K562 (cell line): ENCODE data around the gene TNIP2. TPM values are rescaled to one million over a fixed set of nuclear protein-coding genes. Genes with fewer than 3 reads are reported as not detected.

Experiments used
- ADNP ChIP-seq: fragments of 200-800 bp; sonication (Bioruptor generic); IDR thresholded peaks from 2 replicates; pipeline ENCODE4 v1.6.1; 2016; ENCODE audit warnings: missing genetic modification characterization, missing compliant biosample characterization
- BHLHE40 ChIP-seq: IDR thresholded peaks from 2 replicates; pipeline ENCODE4 v1.6.1; 2011; ENCODE audit warnings: low read length, improper control_type of control experiment
- GABPA ChIP-seq: fragments of 200-800 bp; sonication (Bioruptor generic); conservative IDR thresholded peaks from 2 replicates; pipeline ENCODE4 v1.6.1; 2016; ENCODE audit warnings: low read depth, missing genetic modification characterization, missing compliant biosample characterization
- GABPB1 ChIP-seq: sonication (generic); formaldehyde crosslinking; IDR thresholded peaks from 2 replicates; pipeline ENCODE4 v1.8.0; 2022; ENCODE audit warnings: mild to moderate bottlenecking, missing genetic modification reagents
- IFI16 ChIP-seq: fragments of 250-450 bp; sonication (Bioruptor Pico); IDR thresholded peaks from 2 replicates; pipeline ENCODE4 v2.1.2; 2022; ENCODE audit warnings: mild to moderate bottlenecking, inconsistent platforms
- MYBL2 ChIP-seq, 2 experiments: fragments of 450-650 bp in 1 of 2; sonication (generic) in 1 of 2; formaldehyde crosslinking in 1 of 2; IDR thresholded peaks; 2 replicates each; pipeline versions ENCODE4 v1.6.1 to v1.8.1; 2017 to 2022; ENCODE audit warnings: borderline replicate concordance in 1 of 2, inconsistent platforms in 1 of 2, low read depth in 1 of 2, mild to moderate bottlenecking in 1 of 2, missing genetic modification reagents in 1 of 2, moderate library complexity in 1 of 2
- NFIC ChIP-seq: fragments of 450-650 bp; IDR thresholded peaks from 2 replicates; pipeline ENCODE4 v1.6.1; 2017; ENCODE audit warnings: mild to moderate bottlenecking, inconsistent platforms
- RHOXF2B ChIP-seq: fragments of 250-450 bp; sonication (Bioruptor Pico); conservative IDR thresholded peaks from 2 replicates; pipeline ENCODE4 v1.5.1; 2021
- SPI1 ChIP-seq: IDR thresholded peaks from 2 replicates; pipeline ENCODE4 v1.6.1; 2011; ENCODE audit warnings: low read depth, low read length, control low read depth, borderline replicate concordance
- ZFX ChIP-seq: sonication (generic); formaldehyde crosslinking; IDR thresholded peaks from 2 replicates; pipeline ENCODE4 v1.8.0; 2022; ENCODE audit warnings: mild to moderate bottlenecking, missing genetic modification reagents, moderate library complexity
- polyA plus RNA-seq, 8 experiments: library from polyadenylated mRNA; depleted of rRNA in 4 of 8; stranded (reverse) in 5 of 8; unstranded in 3 of 8; fragments of >200 nt; fragmentation: Nextera tagmentation in 2 of 8; fragmentation: Illumina TruSeq in 1 of 8; extraction: Ambion mirVana in 2 of 8; extraction: Trizol in 1 of 8; gene quantifications; 2 replicates each; pipeline versions ENCODE4 v1.2.1 to v1.2.3, GENCODE V29; 2011 to 2014; ENCODE audit warnings: inconsistent platforms in 1 of 8, missing spikeins in 1 of 8
- total RNA-seq, 7 experiments: library from RNA; depleted of rRNA in 6 of 7; stranded (reverse); fragments of >200 nt in 6 of 7; fragmentation: Illumina TruSeq in 2 of 7; extraction: Trizol in 2 of 7; gene quantifications; 2 replicates each; pipeline versions ENCODE4 v1.2.1 to v1.2.3, GENCODE V29; 2011 to 2021; ENCODE audit warnings: low replicate concordance in 1 of 7
- TF ChIP-seq, protein P1 (sequence below): fragments of 200-800 bp; sonication (Bioruptor generic); IDR thresholded peaks from 2 replicates; pipeline ENCODE4 v1.6.1; 2017; ENCODE audit warnings: missing genetic modification characterization, missing compliant biosample characterization
- TF ChIP-seq, protein P2 (sequence below): IDR thresholded peaks from 2 replicates; pipeline ENCODE4 v1.6.1; 2011; ENCODE audit warnings: borderline replicate concordance, low read depth, mild to moderate bottlenecking, moderate library complexity, low read length; ENCODE audit not compliant: insufficient read depth, poor library complexity, severe bottlenecking
- TF ChIP-seq, protein P3 (sequence below), 2 experiments: IDR thresholded peaks; 2 replicates each; pipeline ENCODE4 v1.6.1; 2011; ENCODE audit warnings: borderline replicate concordance in 1 of 2, control low read depth in 1 of 2, low read depth in 1 of 2, low read length in 1 of 2, mild to moderate bottlenecking in 1 of 2, mixed read lengths in 1 of 2, moderate library complexity in 1 of 2; ENCODE audit not compliant: insufficient read depth in 1 of 2, insufficient read length in 1 of 2, poor library complexity in 1 of 2, severe bottlenecking in 1 of 2; ENCODE audit errors: extremely low read depth in 1 of 2
- TF ChIP-seq, protein P4 (sequence below): fragments of 250-450 bp; sonication (Bioruptor Pico); IDR thresholded peaks from 2 replicates; pipeline ENCODE4 v1.4.0; 2020

TNIP2 gene
- total and polyA plus RNA-seq, 9 of the 15 experiments (the other 6 are each of a cell fraction or from before 2014, with no cell fraction given): 0.61 to 42.6 (median 19.5) TPM

DNA sequence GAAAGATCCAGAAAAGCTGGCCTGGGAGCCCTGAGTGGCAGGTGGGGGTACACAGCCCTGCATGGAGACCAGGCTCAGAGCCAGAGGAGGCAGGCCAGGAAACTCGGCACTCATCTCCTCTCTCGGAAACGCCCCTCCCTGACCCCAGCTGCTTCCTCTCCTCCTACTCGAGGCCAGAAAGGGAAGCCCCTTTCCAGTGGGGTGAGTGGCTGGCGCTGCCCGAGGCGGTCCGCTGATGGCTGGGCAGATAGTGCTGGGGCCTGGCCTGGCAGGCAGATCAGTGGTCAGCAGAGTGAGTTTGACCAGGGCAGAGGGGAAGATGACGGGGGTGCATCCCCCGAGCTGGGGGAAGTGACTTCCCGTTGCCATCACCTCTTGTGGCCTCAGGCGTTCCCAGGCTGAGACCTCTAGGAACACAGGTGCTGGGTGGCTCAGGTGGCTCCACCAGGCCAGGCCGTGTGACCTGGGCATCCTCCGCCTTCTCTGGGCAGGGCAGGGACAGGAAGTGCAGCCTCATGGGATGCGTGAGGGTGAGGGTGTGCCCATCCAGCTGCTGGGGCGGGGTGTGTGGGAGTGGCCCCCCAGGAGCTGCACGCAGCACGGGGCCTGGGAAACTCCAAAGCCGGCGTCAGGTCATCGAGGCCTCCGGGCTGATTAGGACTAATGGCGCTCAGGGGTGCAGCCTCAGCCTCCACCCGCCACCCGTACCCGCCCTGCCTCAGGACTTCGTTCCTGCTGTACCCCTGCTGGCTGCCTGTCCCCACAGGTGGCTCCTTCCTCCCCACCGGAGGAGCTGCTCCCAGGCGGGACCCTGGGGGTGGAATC, 42.5 kb upstream of the TNIP2 start (continued):
- TF ChIP-seq, protein P1, sequence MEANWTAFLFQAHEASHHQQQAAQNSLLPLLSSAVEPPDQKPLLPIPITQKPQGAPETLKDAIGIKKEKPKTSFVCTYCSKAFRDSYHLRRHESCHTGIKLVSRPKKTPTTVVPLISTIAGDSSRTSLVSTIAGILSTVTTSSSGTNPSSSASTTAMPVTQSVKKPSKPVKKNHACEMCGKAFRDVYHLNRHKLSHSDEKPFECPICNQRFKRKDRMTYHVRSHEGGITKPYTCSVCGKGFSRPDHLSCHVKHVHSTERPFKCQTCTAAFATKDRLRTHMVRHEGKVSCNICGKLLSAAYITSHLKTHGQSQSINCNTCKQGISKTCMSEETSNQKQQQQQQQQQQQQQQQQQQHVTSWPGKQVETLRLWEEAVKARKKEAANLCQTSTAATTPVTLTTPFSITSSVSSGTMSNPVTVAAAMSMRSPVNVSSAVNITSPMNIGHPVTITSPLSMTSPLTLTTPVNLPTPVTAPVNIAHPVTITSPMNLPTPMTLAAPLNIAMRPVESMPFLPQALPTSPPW: peak; percentile 44; the same call in 1 of the 2 replicates
- no peak for TF ChIP-seq IFI16
- no peak for TF ChIP-seq MYBL2 (IDR thresholded peaks at IDR 0.05; ENCODE audit: low read depth)
- no peak for TF ChIP-seq MYBL2 (CRISPR knock-in tag; IDR thresholded peaks at IDR 0.05; ENCODE audit: borderline replicate concordance)
- peak; percentile 44; the same call in 1 of the 2 replicates for TF ChIP-seq BHLHE40
- TF ChIP-seq, protein P2, sequence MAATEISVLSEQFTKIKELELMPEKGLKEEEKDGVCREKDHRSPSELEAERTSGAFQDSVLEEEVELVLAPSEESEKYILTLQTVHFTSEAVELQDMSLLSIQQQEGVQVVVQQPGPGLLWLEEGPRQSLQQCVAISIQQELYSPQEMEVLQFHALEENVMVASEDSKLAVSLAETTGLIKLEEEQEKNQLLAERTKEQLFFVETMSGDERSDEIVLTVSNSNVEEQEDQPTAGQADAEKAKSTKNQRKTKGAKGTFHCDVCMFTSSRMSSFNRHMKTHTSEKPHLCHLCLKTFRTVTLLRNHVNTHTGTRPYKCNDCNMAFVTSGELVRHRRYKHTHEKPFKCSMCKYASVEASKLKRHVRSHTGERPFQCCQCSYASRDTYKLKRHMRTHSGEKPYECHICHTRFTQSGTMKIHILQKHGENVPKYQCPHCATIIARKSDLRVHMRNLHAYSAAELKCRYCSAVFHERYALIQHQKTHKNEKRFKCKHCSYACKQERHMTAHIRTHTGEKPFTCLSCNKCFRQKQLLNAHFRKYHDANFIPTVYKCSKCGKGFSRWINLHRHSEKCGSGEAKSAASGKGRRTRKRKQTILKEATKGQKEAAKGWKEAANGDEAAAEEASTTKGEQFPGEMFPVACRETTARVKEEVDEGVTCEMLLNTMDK: no peak
- TF ChIP-seq GABPB1 (CRISPR knock-in tag): 0 out of 2 replicates have a peak, but pooled peaks have one; percentile 35
- TF ChIP-seq RHOXF2B (CRISPR knock-in tag): no peak
- TF ChIP-seq NFIC: 0 out of 2 replicates have a peak, but pooled peaks have one; percentile 19
- TF ChIP-seq GABPA (tag): peak; percentile 32; the same call in 1 of the 2 replicates
- TF ChIP-seq ZFX (CRISPR knock-in tag): peak; percentile 32
- TF ChIP-seq, protein P3, sequence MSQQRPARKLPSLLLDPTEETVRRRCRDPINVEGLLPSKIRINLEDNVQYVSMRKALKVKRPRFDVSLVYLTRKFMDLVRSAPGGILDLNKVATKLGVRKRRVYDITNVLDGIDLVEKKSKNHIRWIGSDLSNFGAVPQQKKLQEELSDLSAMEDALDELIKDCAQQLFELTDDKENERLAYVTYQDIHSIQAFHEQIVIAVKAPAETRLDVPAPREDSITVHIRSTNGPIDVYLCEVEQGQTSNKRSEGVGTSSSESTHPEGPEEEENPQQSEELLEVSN (IDR thresholded peaks at IDR 0.05; ENCODE audit: borderline replicate concordance in 1 of 2, extremely low read depth in 1 of 2, insufficient read depth in 1 of 2, insufficient read length in 1 of 2, low read depth in 1 of 2, low read length in 1 of 2, poor library complexity in 1 of 2, severe bottlenecking in 1 of 2): peak in 1 of 2 experiments; percentile 38
- 0 out of 2 replicates have a peak, but pooled peaks have one; percentile 6 for TF ChIP-seq SPI1
- TF ChIP-seq, protein P4, sequence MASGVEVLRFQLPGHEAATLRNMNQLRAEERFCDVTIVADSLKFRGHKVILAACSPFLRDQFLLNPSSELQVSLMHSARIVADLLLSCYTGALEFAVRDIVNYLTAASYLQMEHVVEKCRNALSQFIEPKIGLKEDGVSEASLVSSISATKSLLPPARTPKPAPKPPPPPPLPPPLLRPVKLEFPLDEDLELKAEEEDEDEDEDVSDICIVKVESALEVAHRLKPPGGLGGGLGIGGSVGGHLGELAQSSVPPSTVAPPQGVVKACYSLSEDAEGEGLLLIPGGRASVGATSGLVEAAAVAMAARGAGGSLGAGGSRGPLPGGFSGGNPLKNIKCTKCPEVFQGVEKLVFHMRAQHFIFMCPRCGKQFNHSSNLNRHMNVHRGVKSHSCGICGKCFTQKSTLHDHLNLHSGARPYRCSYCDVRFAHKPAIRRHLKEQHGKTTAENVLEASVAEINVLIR (CRISPR knock-in tag): no peak
- TF ChIP-seq ADNP (tag): no peak
